HEK293 (cell line): ENCODE data around the gene S100A3.

Experiments
- CTCF ChIA-PET: fragments of 350-600 bp; formaldehyde crosslinking; extraction: SDS; loops from one replicate; lab custom pipeline; 2021; ENCODE audit warnings: antibody characterized with exemption; lab: Yijun Ruan, JAX
- POLR2A ChIA-PET: fragments of 300-600 bp; formaldehyde crosslinking; extraction: SDS; loops from one replicate; lab custom pipeline; 2020; ENCODE audit warnings: antibody characterized with exemption, inconsistent platforms; lab: Yijun Ruan, JAX
- H3K27ac ChIP-seq: fragments of 200-500 bp; sonication (Bioruptor generic); 2 replicates; pipeline ENCODE4 v1.5.1; 2014; ENCODE audit warnings: low read depth, low read length, control low read depth, inconsistent platforms; ENCODE audit errors: extremely low read depth
- H3K36me3 ChIP-seq, 2 experiments: fragments of 200-500 bp in 1 of 2; sonication (Bioruptor generic) in 1 of 2; 1 replicate in 1 of 2; 2 replicates in 1 of 2; pipeline ENCODE4 v1.5.1; 2014 to 2017; ENCODE audit warnings: inconsistent platforms in 2 of 2, low read length in 2 of 2; ENCODE audit not compliant: control insufficient read depth in 2 of 2, insufficient read depth in 1 of 2
- H3K4me1 ChIP-seq: fragments of 200-500 bp; sonication (Bioruptor generic); 2 replicates; pipeline ENCODE4 v1.5.1; 2014; ENCODE audit warnings: mild to moderate bottlenecking, low read length, inconsistent platforms; ENCODE audit not compliant: control insufficient read depth, insufficient read depth
- H3K4me3 ChIP-seq: 2 replicates; pipeline ENCODE4 v1.5.1; 2011; ENCODE audit warnings: low read depth, mild to moderate bottlenecking, control low read depth, low read length, moderate library complexity
- H3K9me3 ChIP-seq: fragments of 200-500 bp; sonication (Bioruptor generic); 2 replicates; pipeline ENCODE4 v1.5.1; 2014; ENCODE audit warnings: low read depth, low read length, inconsistent platforms; ENCODE audit not compliant: control insufficient read depth, insufficient read depth
- GLIS1 ChIP-seq: fragments of 450-650 bp; formaldehyde crosslinking; IDR thresholded peaks from 2 replicates; pipeline ENCODE4 v1.5.1; 2016; ENCODE audit warnings: missing biosample characterization, missing genetic modification characterization
- GLIS2 ChIP-seq: fragments of 450-650 bp; formaldehyde crosslinking; IDR thresholded peaks from 2 replicates; pipeline ENCODE4 v1.5.1; 2016; ENCODE audit warnings: missing biosample characterization, missing genetic modification characterization
- HOXA7 ChIP-seq: sonication (generic); formaldehyde crosslinking; IDR thresholded peaks from 2 replicates; pipeline ENCODE4 v1.8.1; 2022; ENCODE audit warnings: missing genetic modification reagents, borderline replicate concordance
- TCF7L2 ChIP-seq: IDR thresholded peaks from 2 replicates; pipeline ENCODE4 v1.6.1; 2011; ENCODE audit warnings: low read depth, mild to moderate bottlenecking, inconsistent platforms, low read length, moderate library complexity, borderline replicate concordance
- YY1 ChIP-seq: fragments of 450-650 bp; formaldehyde crosslinking; IDR thresholded peaks from 2 replicates; pipeline ENCODE4 v1.5.1; 2018; ENCODE audit warnings: missing biosample characterization, missing genetic modification characterization
- ZFHX2 ChIP-seq: fragments of 450-650 bp; formaldehyde crosslinking; conservative IDR thresholded peaks from 2 replicates; pipeline ENCODE4 v1.5.1; 2016; ENCODE audit warnings: missing biosample characterization, missing genetic modification characterization
- ZIC2 ChIP-seq: fragments of 450-650 bp; formaldehyde crosslinking; IDR thresholded peaks from 2 replicates; pipeline ENCODE4 v1.5.1; 2016; ENCODE audit warnings: missing biosample characterization, missing genetic modification characterization
- ZNF146 ChIP-seq: fragments of 450-650 bp; formaldehyde crosslinking; IDR thresholded peaks from 2 replicates; pipeline ENCODE4 v1.5.1; 2016; ENCODE audit warnings: missing biosample characterization, missing genetic modification characterization
- ZNF157 ChIP-seq: fragments of 450-650 bp; formaldehyde crosslinking; IDR thresholded peaks from 2 replicates; pipeline ENCODE4 v1.5.1; 2016; ENCODE audit warnings: missing biosample characterization, missing genetic modification characterization
- ZNF202 ChIP-seq: fragments of 450-650 bp; formaldehyde crosslinking; IDR thresholded peaks from 2 replicates; pipeline ENCODE4 v1.5.1; 2016; ENCODE audit warnings: missing biosample characterization, missing genetic modification characterization, borderline replicate concordance
- ZNF335 ChIP-seq: fragments of 450-650 bp; formaldehyde crosslinking; conservative IDR thresholded peaks from 2 replicates; pipeline ENCODE4 v1.5.1; 2016; ENCODE audit warnings: missing biosample characterization, missing genetic modification characterization
- ZNF341 ChIP-seq: fragments of 450-650 bp; formaldehyde crosslinking; IDR thresholded peaks from 2 replicates; pipeline ENCODE4; 2016; ENCODE audit warnings: low read depth, missing biosample characterization, missing genetic modification characterization
- ZNF514 ChIP-seq: fragments of 450-650 bp; formaldehyde crosslinking; IDR thresholded peaks from 2 replicates; pipeline ENCODE4 v1.5.1; 2016; ENCODE audit warnings: missing biosample characterization, missing genetic modification characterization
- ZNF530 ChIP-seq: fragments of 450-650 bp; formaldehyde crosslinking; IDR thresholded peaks from 2 replicates; pipeline ENCODE4 v1.5.1; 2016; ENCODE audit warnings: low read depth, missing biosample characterization, missing genetic modification characterization
- ZNF560 ChIP-seq: fragments of 450-650 bp; formaldehyde crosslinking; IDR thresholded peaks from 2 replicates; pipeline ENCODE4 v1.5.1; 2017; ENCODE audit warnings: missing biosample characterization, missing genetic modification characterization, borderline replicate concordance
- ZNF571 ChIP-seq: fragments of 450-650 bp; formaldehyde crosslinking; IDR thresholded peaks from 2 replicates; pipeline ENCODE4 v1.5.0; 2017; ENCODE audit warnings: missing biosample characterization, missing genetic modification characterization
- ZNF623 ChIP-seq: fragments of 450-650 bp; formaldehyde crosslinking; IDR thresholded peaks from 2 replicates; pipeline ENCODE4 v1.5.1; 2016; ENCODE audit warnings: missing biosample characterization, missing genetic modification characterization
- ZNF76 ChIP-seq: fragments of 450-650 bp; formaldehyde crosslinking; IDR thresholded peaks from 2 replicates; pipeline ENCODE4; 2016; ENCODE audit warnings: low read depth, missing biosample characterization, missing genetic modification characterization, borderline replicate concordance
- ZNF791 ChIP-seq: fragments of 450-650 bp; formaldehyde crosslinking; IDR thresholded peaks from 2 replicates; pipeline ENCODE4 v1.5.1; 2016; ENCODE audit warnings: missing biosample characterization, missing genetic modification characterization
- ZNF837 ChIP-seq: fragments of 450-650 bp; formaldehyde crosslinking; IDR thresholded peaks from 2 replicates; pipeline ENCODE4 v1.5.1; 2016; ENCODE audit warnings: missing biosample characterization, missing genetic modification characterization
- TF ChIP-seq, protein P1 (sequence below): fragments of 450-650 bp; formaldehyde crosslinking; IDR thresholded peaks from 2 replicates; pipeline ENCODE4 v1.5.1; 2016; ENCODE audit warnings: missing biosample characterization, missing genetic modification characterization
- TF ChIP-seq, protein P2 (sequence below): fragments of 450-650 bp; formaldehyde crosslinking; IDR thresholded peaks from 2 replicates; pipeline ENCODE4 v1.5.1; 2017; ENCODE audit warnings: missing biosample characterization, missing genetic modification characterization
- TF ChIP-seq, protein P3 (sequence below): fragments of 450-650 bp; formaldehyde crosslinking; IDR thresholded peaks from 2 replicates; pipeline ENCODE4 v1.5.1; 2016; ENCODE audit warnings: missing biosample characterization, missing genetic modification characterization
- TF ChIP-seq, protein P4 (sequence below): fragments of 450-650 bp; formaldehyde crosslinking; IDR thresholded peaks from 2 replicates; pipeline ENCODE4; 2016; ENCODE audit warnings: missing biosample characterization, missing genetic modification characterization

The S100A3 gene, protein sequence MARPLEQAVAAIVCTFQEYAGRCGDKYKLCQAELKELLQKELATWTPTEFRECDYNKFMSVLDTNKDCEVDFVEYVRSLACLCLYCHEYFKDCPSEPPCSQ

DNA sequence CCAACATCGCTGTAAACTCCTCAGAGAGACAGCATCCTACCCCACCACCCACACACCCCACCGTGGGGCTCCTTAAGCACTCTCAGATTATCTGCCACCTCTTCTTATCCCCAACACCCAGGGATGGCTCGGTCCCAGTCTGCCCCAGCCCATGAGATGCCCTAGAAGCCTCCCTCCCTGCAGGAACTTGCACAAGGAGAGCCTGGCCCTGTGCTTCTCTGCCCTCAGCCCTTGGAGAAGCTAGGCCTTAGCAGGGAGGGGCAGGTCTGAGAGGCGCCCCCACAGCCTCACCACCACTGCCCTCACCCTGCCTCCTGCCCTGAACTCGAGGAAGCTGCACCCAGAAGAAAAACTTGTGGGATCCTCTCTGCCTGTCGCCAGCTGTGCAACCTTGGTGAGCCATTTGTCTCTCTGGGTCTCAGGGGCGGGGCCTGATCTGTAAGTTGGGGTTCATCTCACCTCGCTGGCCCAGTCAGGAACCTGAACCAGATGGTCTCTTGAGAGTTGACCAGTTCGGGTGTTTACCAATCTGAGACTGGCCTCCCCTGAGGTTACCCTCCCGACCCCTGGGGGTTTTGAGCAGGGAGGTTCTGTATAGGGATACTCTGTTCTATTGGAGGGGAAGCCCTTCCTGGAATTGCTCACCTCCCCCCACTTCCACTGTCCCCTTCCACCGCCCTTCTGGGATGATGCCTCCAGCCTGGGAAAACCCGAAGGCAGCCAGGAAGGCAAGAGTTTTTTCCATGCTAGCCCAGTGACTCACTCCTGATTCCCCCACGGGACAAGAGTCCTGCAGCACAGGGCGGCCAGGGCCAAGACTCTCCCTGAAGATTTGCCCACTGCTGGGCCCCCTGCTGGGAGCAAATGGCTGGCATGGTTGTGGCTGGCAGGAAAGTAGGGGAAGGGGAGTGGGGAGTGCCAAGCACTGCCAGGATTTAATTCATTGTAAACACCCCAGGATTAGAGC, at the start of gene S100A3:
Gene S100A3 (minus strand): TSS at position 537 of the 967 bp plus-strand sequence. CDS start 773 bp downstream, outside the sequence.
- Histone ChIP-seq H3K27ac (no peak within 1 kb of the TSS), H3K36me3 (no peaks in the 10 kb centered on the region), H3K4me1 (peaks cover 2% of the 10 kb centered on the region; the same call in 1 of the 2 replicates), H3K4me3 (no peak within 1 kb of the TSS), H3K9me3 (no peaks in the 10 kb centered on the region)
- CTCF ChIA-PET, result interaction anchor here (0.6 to 3.3 kb wide), 5 partner anchors 15 to 79 kb away, joined by 3 to 12 read pairs (median 4); partner anchors contain the start of gene S100A13
- no peak for TF ChIP-seq ZNF623 (tag by site-specific recombination)
- no peak for TF ChIP-seq ZNF76 (tag by site-specific recombination)
- no peak for TF ChIP-seq ZNF146 (tag by site-specific recombination)
- TF ChIP-seq ZNF335 (tag by site-specific recombination), result no peak
- no peak for TF ChIP-seq ZNF202 (tag by site-specific recombination)
- TF ChIP-seq ZNF791 (tag by site-specific recombination), result no peak
- peak; percentile 94 for TF ChIP-seq ZNF341 (tag by site-specific recombination)
- TF ChIP-seq YY1 (tag by site-specific recombination), result no peak
- TF ChIP-seq ZNF571 (tag by site-specific recombination), result no peak
- no peak for TF ChIP-seq ZNF514 (tag by site-specific recombination)
- TF ChIP-seq HOXA7, result no peak
- TF ChIP-seq, protein P1, sequence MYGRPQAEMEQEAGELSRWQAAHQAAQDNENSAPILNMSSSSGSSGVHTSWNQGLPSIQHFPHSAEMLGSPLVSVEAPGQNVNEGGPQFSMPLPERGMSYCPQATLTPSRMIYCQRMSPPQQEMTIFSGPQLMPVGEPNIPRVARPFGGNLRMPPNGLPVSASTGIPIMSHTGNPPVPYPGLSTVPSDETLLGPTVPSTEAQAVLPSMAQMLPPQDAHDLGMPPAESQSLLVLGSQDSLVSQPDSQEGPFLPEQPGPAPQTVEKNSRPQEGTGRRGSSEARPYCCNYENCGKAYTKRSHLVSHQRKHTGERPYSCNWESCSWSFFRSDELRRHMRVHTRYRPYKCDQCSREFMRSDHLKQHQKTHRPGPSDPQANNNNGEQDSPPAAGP (tag by site-specific recombination), result 0 out of 2 replicates have a peak, but pooled peaks have one; percentile 34
- TF ChIP-seq, protein P2, sequence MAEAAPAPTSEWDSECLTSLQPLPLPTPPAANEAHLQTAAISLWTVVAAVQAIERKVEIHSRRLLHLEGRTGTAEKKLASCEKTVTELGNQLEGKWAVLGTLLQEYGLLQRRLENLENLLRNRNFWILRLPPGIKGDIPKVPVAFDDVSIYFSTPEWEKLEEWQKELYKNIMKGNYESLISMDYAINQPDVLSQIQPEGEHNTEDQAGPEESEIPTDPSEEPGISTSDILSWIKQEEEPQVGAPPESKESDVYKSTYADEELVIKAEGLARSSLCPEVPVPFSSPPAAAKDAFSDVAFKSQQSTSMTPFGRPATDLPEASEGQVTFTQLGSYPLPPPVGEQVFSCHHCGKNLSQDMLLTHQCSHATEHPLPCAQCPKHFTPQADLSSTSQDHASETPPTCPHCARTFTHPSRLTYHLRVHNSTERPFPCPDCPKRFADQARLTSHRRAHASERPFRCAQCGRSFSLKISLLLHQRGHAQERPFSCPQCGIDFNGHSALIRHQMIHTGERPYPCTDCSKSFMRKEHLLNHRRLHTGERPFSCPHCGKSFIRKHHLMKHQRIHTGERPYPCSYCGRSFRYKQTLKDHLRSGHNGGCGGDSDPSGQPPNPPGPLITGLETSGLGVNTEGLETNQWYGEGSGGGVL (tag by site-specific recombination), result peak; percentile 49; the same call in 1 of the 2 replicates
- peak; percentile 63 for TF ChIP-seq GLIS1 (tag by site-specific recombination)
- no peak for TF ChIP-seq ZNF157 (tag by site-specific recombination)
- TF ChIP-seq ZIC2, result peak; percentile 64
- no peak for TF ChIP-seq ZNF530
- TF ChIP-seq ZNF837 (tag by site-specific recombination), result no peak
- peak; percentile 36 for TF ChIP-seq ZFHX2 (tag by site-specific recombination)
- TF ChIP-seq GLIS2 (tag by site-specific recombination), result peak; percentile 34
- no peak for TF ChIP-seq ZNF560 (tag by site-specific recombination)
- TF ChIP-seq TCF7L2, result no peak
- TF ChIP-seq, protein P3, sequence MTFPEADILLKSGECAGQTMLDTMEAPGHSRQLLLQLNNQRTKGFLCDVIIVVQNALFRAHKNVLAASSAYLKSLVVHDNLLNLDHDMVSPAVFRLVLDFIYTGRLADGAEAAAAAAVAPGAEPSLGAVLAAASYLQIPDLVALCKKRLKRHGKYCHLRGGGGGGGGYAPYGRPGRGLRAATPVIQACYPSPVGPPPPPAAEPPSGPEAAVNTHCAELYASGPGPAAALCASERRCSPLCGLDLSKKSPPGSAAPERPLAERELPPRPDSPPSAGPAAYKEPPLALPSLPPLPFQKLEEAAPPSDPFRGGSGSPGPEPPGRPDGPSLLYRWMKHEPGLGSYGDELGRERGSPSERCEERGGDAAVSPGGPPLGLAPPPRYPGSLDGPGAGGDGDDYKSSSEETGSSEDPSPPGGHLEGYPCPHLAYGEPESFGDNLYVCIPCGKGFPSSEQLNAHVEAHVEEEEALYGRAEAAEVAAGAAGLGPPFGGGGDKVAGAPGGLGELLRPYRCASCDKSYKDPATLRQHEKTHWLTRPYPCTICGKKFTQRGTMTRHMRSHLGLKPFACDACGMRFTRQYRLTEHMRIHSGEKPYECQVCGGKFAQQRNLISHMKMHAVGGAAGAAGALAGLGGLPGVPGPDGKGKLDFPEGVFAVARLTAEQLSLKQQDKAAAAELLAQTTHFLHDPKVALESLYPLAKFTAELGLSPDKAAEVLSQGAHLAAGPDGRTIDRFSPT (tag by site-specific recombination), result 0 out of 2 replicates have a peak, but pooled peaks have one; percentile 22
- TF ChIP-seq, protein P4, sequence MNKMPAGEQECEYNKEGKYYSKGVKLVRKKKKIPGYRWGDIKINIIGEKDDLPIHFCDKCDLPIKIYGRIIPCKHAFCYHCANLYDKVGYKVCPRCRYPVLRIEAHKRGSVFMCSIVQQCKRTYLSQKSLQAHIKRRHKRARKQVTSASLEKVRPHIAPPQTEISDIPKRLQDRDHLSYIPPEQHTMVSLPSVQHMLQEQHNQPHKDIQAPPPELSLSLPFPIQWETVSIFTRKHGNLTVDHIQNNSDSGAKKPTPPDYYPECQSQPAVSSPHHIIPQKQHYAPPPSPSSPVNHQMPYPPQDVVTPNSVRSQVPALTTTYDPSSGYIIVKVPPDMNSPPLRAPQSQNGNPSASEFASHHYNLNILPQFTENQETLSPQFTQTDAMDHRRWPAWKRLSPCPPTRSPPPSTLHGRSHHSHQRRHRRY (tag by site-specific recombination), result no peak
- POLR2A ChIA-PET, result interaction anchor here (1.0 kb wide), 1 partner anchor 17 kb away, joined by 3 read pairs; no protein-coding TSS in a partner anchor
